Heart right ventricle (tissue), 16 donors: ENCODE data around the gene FTO. TPM values are rescaled to one million over a fixed set of nuclear protein-coding genes. Genes with fewer than 3 reads are reported as not detected.

Experiments
- ATAC-seq, 8 donors: fragments of 200-7000 bp; cut with Tn5 transposase; one replicate each; pipeline ENCODE4 v1.9.1; 2020; ENCODE audit warnings: mild to moderate bottlenecking in 8 of 8, moderate library complexity in 8 of 8, moderate number of reproducible peaks in 1 of 8
- DNase-seq, 2 donors: peaks; one replicate each; pipeline ENCODE4 v3.0.0-alpha.2; 2020
- H3K27ac ChIP-seq, 10 donors: fragments of 200-600 bp; sonication (generic) in 2 of 10; one replicate each; pipeline versions ENCODE4 v1.5.0 to v1.8.0; 2020 to 2022; ENCODE audit warnings: mild to moderate bottlenecking in 3 of 10
- H3K27me3 ChIP-seq, 7 donors: fragments of 200-600 bp; one replicate each; pipeline ENCODE4 v1.8.0; 2021 to 2022; ENCODE audit warnings: mild to moderate bottlenecking in 2 of 7
- H3K36me3 ChIP-seq, 9 donors: fragments of 200-600 bp; sonication (generic) in 1 of 9; one replicate each; pipeline versions ENCODE4 v1.5.0 to v1.8.0; 2020 to 2022; ENCODE audit warnings: mild to moderate bottlenecking in 2 of 9
- H3K4me1 ChIP-seq, 9 donors: fragments of 200-600 bp; sonication (generic) in 1 of 9; one replicate each; pipeline versions ENCODE4 v1.5.0 to v1.8.0; 2020 to 2022; ENCODE audit warnings: mild to moderate bottlenecking in 4 of 9
- H3K4me3 ChIP-seq, 10 donors: fragments of 200-600 bp; sonication (generic) in 2 of 10; one replicate each; pipeline versions ENCODE4 v1.5.0 to v1.8.0; 2020 to 2022; ENCODE audit warnings: mild to moderate bottlenecking in 7 of 10, moderate library complexity in 2 of 10
- H3K9me3 ChIP-seq, 11 donors: fragments of 200-600 bp in 10 of 11; sonication (generic) in 2 of 11; one replicate each; pipeline versions ENCODE4 v1.5.0 to v1.8.0; 2013 to 2022; ENCODE audit warnings: mild to moderate bottlenecking in 2 of 11, control low read depth in 1 of 11, moderate library complexity in 1 of 11
- WGBS, 2 donors: extraction: QIAGEN DNeasy Blood & Tissue Kit; methylation state at CpG; one replicate each; pipeline ENCODE4 v1.1.7; 2013; ENCODE audit warnings: inconsistent platforms in 1 of 2; 5-methylcytosine and 5-hydroxymethylcytosine counted together
- intact Hi-C, 10 donors: fragments of 100-400 bp; cut with DNase I; formaldehyde crosslinking; loops; one replicate each; pipeline versions ENCODE4 v1.11.1 to v1.14.2; 2022
- polyA plus RNA-seq, 2 donors: library from polyadenylated mRNA; stranded (reverse); fragments of 200-250 nt; gene quantifications; one replicate each; pipeline ENCODE4 v1.2.3, GENCODE V29; 2013
- total RNA-seq, 10 donors: library from RNA; stranded (reverse); fragmentation: NEBNext Ultra II Directional in 3 of 10; extraction: Animal tissue kit (Norgen Biotek cat#: 25700) in 3 of 10; gene quantifications; one replicate each; pipeline versions ENCODE4 v1.2.1 to v1.2.4, GENCODE V29; 2021 to 2023
- TF ChIP-seq, protein P1 (sequence below), 9 donors: fragments of 200-600 bp; sonication (generic) in 2 of 9; IDR thresholded peaks; one replicate each; pipeline versions ENCODE4 v1.5.0 to v1.8.0; 2021 to 2022; ENCODE audit warnings: antibody characterized with exemption in 9 of 9, mild to moderate bottlenecking in 5 of 9, moderate library complexity in 1 of 9
- donor health status: Arrhythmogenic right ventricular cardiomyopathy.
- donor health status: ischemic (EF 13 %, LVEDD 7.1; RV severe dilation, severe dysfunction).
- donor health status: healthy with polysubstance abuse.
- donor health status: DM: no; HTN: yes; CAD: no.
- donor health status: DM: no; HTN: no; CAD: no.
- donor health status: ischemic (EF 25% LVEDD 6.9; RV normal size, moderate dysfunction).
- donor health status: ischemic (EF 25% LVEDD 5.7; RV mildly dilated, moderate dysfunction).
- donor health status: healthy.
- donor health status: DM: yes; HTN: yes; CAD: no.
- donor health status: Ischemic cardiomyopathy.
- donor health status: ischemic (EF 35%, LVEDD 5.7; RV mildly dilated, moderate dysfunction).
- donor health status: nonischemic (EF 11% LVEDD 7.7; RV severe dilation, severe dysfunction).
- donor health status: DM: yes; HTN: yes; CAD: no.
- donor health status: PGD.
- donor health status: ischemic (EF 29% LVEDD 5.4; RV normal size, mild dysfunction).
- donor health status: nonischemic (EF 23%, LVEDD 6.1; RV moderate dilation, normal function).

Gene FTO
- total and polyA plus RNA-seq, 12 donors: 8.5 to 103 (median 90.0) TPM

DNA sequence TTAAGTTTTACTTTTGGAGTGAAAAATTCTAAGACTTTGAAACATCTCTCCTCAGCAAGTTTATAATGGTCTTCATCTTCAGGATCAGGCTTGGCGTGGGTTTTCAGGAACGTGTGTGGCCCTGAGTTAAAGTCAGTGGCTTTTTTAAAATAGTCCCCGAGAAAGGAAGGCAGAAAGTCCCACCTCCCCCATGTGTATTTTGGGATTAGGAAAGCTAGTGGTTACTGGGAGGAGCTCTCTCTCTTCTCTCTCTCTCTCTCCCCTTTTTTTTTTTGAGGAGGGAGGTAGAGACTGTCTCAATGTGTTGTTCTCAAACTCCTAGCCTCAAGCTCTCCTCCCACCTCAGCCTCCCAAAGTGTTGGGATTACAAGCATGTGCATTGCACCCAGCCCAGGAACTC, 369.4 kb downstream of the FTO start:
- TF ChIP-seq, protein P1, sequence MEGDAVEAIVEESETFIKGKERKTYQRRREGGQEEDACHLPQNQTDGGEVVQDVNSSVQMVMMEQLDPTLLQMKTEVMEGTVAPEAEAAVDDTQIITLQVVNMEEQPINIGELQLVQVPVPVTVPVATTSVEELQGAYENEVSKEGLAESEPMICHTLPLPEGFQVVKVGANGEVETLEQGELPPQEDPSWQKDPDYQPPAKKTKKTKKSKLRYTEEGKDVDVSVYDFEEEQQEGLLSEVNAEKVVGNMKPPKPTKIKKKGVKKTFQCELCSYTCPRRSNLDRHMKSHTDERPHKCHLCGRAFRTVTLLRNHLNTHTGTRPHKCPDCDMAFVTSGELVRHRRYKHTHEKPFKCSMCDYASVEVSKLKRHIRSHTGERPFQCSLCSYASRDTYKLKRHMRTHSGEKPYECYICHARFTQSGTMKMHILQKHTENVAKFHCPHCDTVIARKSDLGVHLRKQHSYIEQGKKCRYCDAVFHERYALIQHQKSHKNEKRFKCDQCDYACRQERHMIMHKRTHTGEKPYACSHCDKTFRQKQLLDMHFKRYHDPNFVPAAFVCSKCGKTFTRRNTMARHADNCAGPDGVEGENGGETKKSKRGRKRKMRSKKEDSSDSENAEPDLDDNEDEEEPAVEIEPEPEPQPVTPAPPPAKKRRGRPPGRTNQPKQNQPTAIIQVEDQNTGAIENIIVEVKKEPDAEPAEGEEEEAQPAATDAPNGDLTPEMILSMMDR (IDR thresholded peaks at IDR 0.05): no peak
- Histone ChIP-seq H3K27ac (no peak overlapping the region), H3K36me3 (no peaks in the 10 kb centered on the region), H3K4me3 (no peak overlapping the region), H3K27me3 (no peaks in the 10 kb centered on the region), H3K4me1 (peaks cover 0 to 9% (median 0%) of the 10 kb centered on the region in 9 donors), H3K9me3 (no peaks in the 10 kb centered on the region)
- ATAC-seq (no peak), DNase-seq (no peak)
- intact Hi-C loops: no loop called here
- WGBS, 2 donors: 79 to 80% methylated on average over 3 of the region's 3 CpGs

DNA sequence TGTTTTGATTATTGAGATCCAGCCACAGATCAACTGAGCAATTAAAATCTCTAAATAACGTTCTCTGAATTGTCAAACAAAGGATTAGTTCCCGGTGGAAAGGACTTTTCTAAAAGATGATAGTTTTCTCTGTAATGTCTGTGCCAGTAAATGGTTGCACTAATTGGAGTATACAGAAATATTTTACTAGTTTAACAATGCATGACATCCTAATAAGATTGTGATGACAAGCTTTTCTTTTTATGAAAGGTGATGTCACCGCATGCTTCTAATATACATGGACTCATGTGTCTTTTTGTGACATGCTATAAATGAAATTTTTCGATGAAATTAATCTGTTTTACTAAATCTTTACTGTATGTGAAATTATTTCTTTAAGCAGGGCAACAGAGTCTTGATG, 371.5 kb downstream of the FTO start:
- Histone ChIP-seq H3K4me1 (peaks cover 0 to 9% (median 0%) of the 10 kb centered on the region in 9 donors), H3K27ac (no peak overlapping the region), H3K9me3 (no peaks in the 10 kb centered on the region), H3K27me3 (no peaks in the 10 kb centered on the region), H3K4me3 (no peak overlapping the region), H3K36me3 (no peaks in the 10 kb centered on the region)
- WGBS, 2 donors: 90 to 91% methylated on average over 4 of the region's 4 CpGs
- no peak for DNase-seq
- TF ChIP-seq, protein P1 (IDR thresholded peaks at IDR 0.05): no peak
- intact Hi-C loops: no loop called here
- no peak for ATAC-seq

DNA sequence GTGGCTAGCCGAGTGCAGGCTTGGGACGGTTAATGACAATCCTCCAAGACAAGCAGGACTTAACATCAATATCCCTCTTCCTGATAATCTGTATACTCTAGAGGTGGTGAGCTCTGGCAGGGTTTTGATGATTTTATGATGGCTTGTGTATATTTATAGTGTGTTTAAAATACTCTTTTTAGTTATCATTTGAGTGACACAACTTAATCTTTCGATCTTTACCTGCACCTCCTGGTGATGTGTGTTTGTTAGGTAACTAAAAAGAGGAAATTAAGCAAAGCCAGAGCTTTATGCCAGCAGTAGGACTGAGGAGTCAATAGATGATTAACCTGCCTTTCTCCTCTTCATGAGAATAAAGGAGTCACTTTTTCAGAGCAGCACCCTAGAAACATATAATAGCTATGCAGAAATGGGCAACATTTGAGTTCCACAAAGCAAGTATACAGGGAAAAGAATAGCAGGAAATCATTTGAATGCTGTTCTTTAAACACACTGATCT, 372.1 kb downstream of the FTO start:
- intact Hi-C loops: no loop called here
- Histone ChIP-seq H3K4me1 (peaks cover 0 to 9% (median 0%) of the 10 kb centered on the region in 9 donors), H3K27me3 (no peaks in the 10 kb centered on the region), H3K27ac (no peak overlapping the region), H3K9me3 (no peaks in the 10 kb centered on the region), H3K4me3 (no peak overlapping the region), H3K36me3 (no peaks in the 10 kb centered on the region)
- WGBS, 2 donors: 95 to 96% methylated on average over 3 of the region's 3 CpGs
- no peak for DNase-seq
- TF ChIP-seq, protein P1 (IDR thresholded peaks at IDR 0.05): no peak
- ATAC-seq: no peak

DNA sequence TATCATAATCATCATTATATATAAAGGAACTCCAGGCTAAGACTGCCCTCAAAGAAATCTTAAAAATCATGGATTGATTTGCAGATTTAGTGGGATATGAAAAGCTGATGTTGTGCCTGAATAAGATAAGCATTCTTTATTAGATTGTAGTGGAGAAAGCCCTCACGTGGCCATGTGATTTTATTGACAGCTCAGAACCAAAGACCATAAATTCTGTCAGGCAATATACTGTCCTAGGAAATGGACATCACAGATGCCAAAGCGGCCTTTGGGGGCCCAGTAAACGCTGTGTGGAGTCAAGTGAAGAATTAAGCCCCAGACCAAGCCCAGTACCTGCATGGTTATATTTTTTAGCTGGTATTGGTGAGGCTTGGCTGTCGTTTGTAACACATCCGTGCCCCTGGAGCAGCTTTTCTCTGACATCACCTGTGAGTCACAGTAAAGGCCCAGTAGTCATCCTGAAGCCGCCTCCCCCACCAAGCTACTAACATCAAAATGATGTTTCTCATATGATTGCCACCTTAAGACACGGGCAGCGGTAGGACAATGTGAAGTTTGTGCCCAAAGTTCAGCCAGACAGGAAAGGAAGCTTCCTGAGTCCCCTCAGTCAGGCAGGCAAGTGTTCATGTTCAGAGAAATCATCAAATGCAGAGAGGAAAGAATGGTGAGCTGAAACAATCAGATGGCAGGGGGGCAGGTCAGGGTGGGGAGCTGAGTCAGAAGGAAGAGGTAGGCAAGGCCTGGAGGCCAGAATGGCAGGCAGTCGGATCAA, 373.3 kb downstream of the FTO start:
- 63 to 69% methylated on average over 9 of the region's 9 CpGs for WGBS, 2 donors
- intact Hi-C loops: no loop called here
- peak in 1 of 8 donors; percentile 33 for ATAC-seq

More for the DNA sequence above, 373.3 kb downstream of the FTO start:
- Histone ChIP-seq H3K4me1 (peaks cover 0 to 6% (median 0%) of the 10 kb centered on the region in 9 donors), H3K9me3 (no peaks in the 10 kb centered on the region), H3K27me3 (no peaks in the 10 kb centered on the region), H3K27ac (no peak overlapping the region), H3K36me3 (no peaks in the 10 kb centered on the region), H3K4me3 (no peak overlapping the region)
- TF ChIP-seq, protein P1 (IDR thresholded peaks at IDR 0.05): no peak
- DNase-seq: no peak
